Loucy (cell line): ENCODE measurements around the gene FGFR3.

ENCODE experiments used
- EZH2phosphoT487 ChIP-seq: fragments of 200-600 bp; IDR thresholded peaks from 2 replicates; pipeline ENCODE4 v1.6.1; 2018; ENCODE audit warnings: antibody characterized with exemption, mild to moderate bottlenecking, moderate library complexity, borderline replicate concordance
- TF ChIP-seq, protein P1 (sequence below): fragments of 200-600 bp; sonication (generic); conservative IDR thresholded peaks from 2 replicates; pipeline ENCODE4 v1.5.1; 2014; ENCODE audit warnings: mild to moderate bottlenecking, antibody characterized with exemption, low read length

DNA sequence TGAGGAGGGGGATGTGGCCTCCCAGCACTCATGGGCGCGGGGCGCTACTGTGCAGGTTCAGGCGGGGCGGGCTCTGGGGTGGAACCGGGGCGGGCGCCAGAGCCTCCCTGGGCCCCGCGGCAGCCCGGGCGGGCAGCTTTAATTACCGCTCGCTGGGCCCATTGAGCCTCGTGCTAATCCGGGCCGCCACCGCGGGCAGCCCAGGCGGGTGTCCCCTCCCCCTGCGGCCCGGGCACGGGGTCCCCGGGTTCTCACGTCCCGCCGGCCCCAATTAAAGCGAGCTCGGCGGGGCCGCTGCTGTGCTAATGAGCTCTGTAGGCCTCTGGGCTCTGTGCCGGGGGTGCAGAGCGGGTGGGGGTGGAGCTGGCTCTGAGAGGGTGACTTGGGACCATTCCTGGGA is 22.8 kb upstream of the FGFR3 start:
- TF ChIP-seq, protein P1, sequence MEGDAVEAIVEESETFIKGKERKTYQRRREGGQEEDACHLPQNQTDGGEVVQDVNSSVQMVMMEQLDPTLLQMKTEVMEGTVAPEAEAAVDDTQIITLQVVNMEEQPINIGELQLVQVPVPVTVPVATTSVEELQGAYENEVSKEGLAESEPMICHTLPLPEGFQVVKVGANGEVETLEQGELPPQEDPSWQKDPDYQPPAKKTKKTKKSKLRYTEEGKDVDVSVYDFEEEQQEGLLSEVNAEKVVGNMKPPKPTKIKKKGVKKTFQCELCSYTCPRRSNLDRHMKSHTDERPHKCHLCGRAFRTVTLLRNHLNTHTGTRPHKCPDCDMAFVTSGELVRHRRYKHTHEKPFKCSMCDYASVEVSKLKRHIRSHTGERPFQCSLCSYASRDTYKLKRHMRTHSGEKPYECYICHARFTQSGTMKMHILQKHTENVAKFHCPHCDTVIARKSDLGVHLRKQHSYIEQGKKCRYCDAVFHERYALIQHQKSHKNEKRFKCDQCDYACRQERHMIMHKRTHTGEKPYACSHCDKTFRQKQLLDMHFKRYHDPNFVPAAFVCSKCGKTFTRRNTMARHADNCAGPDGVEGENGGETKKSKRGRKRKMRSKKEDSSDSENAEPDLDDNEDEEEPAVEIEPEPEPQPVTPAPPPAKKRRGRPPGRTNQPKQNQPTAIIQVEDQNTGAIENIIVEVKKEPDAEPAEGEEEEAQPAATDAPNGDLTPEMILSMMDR: no peak
- no peak for TF ChIP-seq EZH2phosphoT487
